Left ventricle myocardium inferior (tissue), 1 donor: ENCODE data around the gene CDC42EP3. TPM values are rescaled to one million over a fixed set of nuclear protein-coding genes. Genes with fewer than 3 reads are reported as not detected.

Source experiments
- DNase-seq: peaks from one replicate; pipeline ENCODE4 v3.0.0-alpha.2; 2020
- H3K27ac ChIP-seq: fragments of 200-600 bp; replicated peaks from 2 replicates; pipeline ENCODE4 v1.8.0; 2021
- H3K27me3 ChIP-seq: fragments of 200-600 bp; 2 replicates; pipeline ENCODE4 v1.8.0; 2021; ENCODE audit warnings: low read depth
- H3K36me3 ChIP-seq: fragments of 200-600 bp; 2 replicates; pipeline ENCODE4 v1.8.0; 2021
- H3K4me1 ChIP-seq: fragments of 200-600 bp; 2 replicates; pipeline ENCODE4 v1.8.0; 2021
- H3K4me3 ChIP-seq: fragments of 200-600 bp; 2 replicates; pipeline ENCODE4 v1.8.0; 2021; ENCODE audit warnings: mild to moderate bottlenecking, moderate library complexity
- H3K9me3 ChIP-seq: fragments of 200-600 bp; replicated peaks from 2 replicates; pipeline ENCODE4 v1.8.0; 2021
- CTCF ChIP-seq: fragments of 200-600 bp; IDR thresholded peaks from 2 replicates; pipeline ENCODE4 v1.8.0; 2021; ENCODE audit warnings: antibody characterized with exemption, mild to moderate bottlenecking, borderline replicate concordance
- intact Hi-C: fragments of 100-400 bp; cut with micrococcal nuclease; formaldehyde crosslinking; loops from one replicate; pipeline ENCODE4 v1.11.0; 2022
- total RNA-seq: library from RNA; stranded (reverse); fragmentation: NEBNext Ultra II Directional; extraction: Animal tissue kit (Norgen Biotek cat#: 25700); gene quantifications from one replicate; pipeline ENCODE4 v1.2.1, GENCODE V29; 2021
- donor health status: DM: no; HTN: yes; CAD: no; lungs with severe emphysema.

CDC42EP3 gene
- total RNA-seq, 1 donor from 2014 or later, result 81.9 TPM

DNA sequence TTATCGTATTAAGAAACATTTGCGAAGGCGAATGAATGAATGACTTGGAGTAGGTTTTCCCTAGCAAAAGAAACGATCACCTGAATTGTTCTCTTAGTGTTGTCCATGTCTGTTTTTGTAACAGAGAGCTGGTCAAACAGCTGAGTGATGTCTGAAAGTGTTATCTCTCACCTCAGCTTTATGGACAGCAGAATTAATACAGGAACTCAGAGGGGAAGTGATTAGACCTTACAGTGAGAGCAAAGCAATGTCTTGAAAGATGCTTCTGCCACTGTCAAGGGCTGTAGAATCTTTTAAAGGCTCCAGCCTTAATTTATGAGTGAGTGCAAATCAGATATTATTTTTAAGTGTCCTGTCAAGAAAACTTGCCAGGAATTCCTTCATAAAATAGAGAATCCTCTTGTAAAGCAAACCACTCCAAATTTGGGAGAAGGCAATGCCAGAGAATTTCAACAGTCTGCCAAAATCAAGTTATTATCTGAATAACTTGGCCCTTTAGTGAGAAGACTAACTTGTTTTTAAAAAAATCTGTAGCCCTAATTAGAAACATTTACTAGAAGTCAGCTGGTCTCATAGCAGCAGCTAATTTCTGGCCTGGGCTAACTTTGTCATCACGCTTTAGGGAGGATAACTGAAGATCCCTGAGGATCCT, 60.7 kb downstream of the CDC42EP3 start:
- no peak for TF ChIP-seq CTCF
- peaks cover 19% of the 10 kb centered on the region for H3K9me3 ChIP-seq
- no peak for DNase-seq
- no peaks in the 10 kb centered on the region for H3K36me3 ChIP-seq
- H3K4me1 ChIP-seq, result peaks cover 20% of the 10 kb centered on the region
- H3K27me3 ChIP-seq, result no peaks in the 10 kb centered on the region
- intact Hi-C loops, result no loop called here
- H3K27ac ChIP-seq, result no peak overlapping the region
- H3K4me3 ChIP-seq, result no peak overlapping the region

GRCh38 chr2:37609782-37610181, 61.7 kb downstream of the CDC42EP3 start:
- Histone ChIP-seq H3K27me3 (no peaks in the 10 kb centered on the region), H3K9me3 (peaks cover 29% of the 10 kb centered on the region), H3K36me3 (no peaks in the 10 kb centered on the region), H3K27ac (no peak overlapping the region), H3K4me3 (no peak overlapping the region), H3K4me1 (peaks cover 19% of the 10 kb centered on the region)
- intact Hi-C loops, result no loop called here
- no peak for TF ChIP-seq CTCF
- DNase-seq, result no peak

- Histone ChIP-seq H3K36me3 (no peaks in the 10 kb centered on the region), H3K27ac (no peak overlapping the region), H3K27me3 (no peaks in the 10 kb centered on the region), H3K4me1 (no peaks in the 10 kb centered on the region), H3K4me3 (no peak overlapping the region), H3K9me3 (peaks cover 29% of the 10 kb centered on the region)
- intact Hi-C loops, result no loop called here
- no peak for TF ChIP-seq CTCF
- no peak for DNase-seq
Observed at GRCh38 chr2:37604716-37605115, 66.7 kb downstream of the CDC42EP3 start.

DNA sequence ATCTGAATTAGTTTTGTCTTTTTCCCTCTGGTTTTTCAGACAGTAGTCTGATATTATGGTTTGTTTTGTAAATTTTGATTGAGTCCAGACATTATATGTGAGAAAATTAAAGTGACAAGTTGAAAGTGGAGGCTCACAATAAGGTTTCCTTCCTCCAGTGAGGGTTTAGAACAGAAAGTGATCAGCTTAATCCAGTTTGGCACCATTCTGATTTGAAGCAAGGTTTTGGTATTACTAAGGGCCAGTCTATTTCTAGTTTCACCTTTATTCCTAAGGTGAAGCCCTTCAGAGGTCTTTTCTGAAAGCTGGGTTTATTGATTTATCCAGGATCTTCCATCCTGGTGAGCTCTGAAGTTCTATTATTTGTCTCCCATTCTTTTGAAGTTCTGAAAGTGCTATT, 68.7 kb downstream of the CDC42EP3 start:
- no peak for TF ChIP-seq CTCF
- H3K9me3 ChIP-seq, result peaks cover 16% of the 10 kb centered on the region
- intact Hi-C loops, result no loop called here
- H3K27me3 ChIP-seq, result no peaks in the 10 kb centered on the region
- no peak overlapping the region for H3K27ac ChIP-seq
- DNase-seq, result no peak
- no peaks in the 10 kb centered on the region for H3K36me3 ChIP-seq
- H3K4me3 ChIP-seq, result no peak overlapping the region
- no peaks in the 10 kb centered on the region for H3K4me1 ChIP-seq

DNA sequence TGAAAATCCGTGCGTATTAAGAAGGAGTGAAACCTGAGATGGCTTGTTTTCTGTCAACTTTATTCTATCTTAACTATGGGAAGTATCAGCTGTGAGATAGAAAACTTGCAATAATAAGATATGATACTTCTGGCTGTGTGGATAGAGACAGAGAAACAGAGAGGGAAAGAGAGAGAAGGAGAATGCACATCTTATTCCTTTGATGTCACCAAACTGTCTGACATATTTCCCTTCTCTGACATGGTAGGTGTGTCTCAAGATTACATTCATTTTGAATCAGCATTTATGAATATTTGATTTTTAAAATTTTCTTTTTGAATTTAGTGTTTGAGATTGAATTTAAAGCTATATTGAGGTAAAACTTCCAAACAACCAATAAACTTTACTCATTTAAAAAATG, 69.4 kb downstream of the CDC42EP3 start:
- no peaks in the 10 kb centered on the region for H3K36me3 ChIP-seq
- no peak overlapping the region for H3K27ac ChIP-seq
- H3K9me3 ChIP-seq, result peaks cover 15% of the 10 kb centered on the region
- intact Hi-C loops, result no loop called here
- no peaks in the 10 kb centered on the region for H3K4me1 ChIP-seq
- no peaks in the 10 kb centered on the region for H3K27me3 ChIP-seq
- DNase-seq, result no peak
- no peak for TF ChIP-seq CTCF
- H3K4me3 ChIP-seq, result no peak overlapping the region
